A549 (cell line): ENCODE data around the gene CACNA2D4.

ENCODE experiments used
- CTCF ChIP-seq: fragments of >200 bp; sonication (Bioruptor Twin); formaldehyde crosslinking; IDR thresholded peaks from 3 replicates; pipeline ENCODE4 v1.5.1; 2016
- EP300 ChIP-seq, 2 experiments: fragments of >200 bp; sonication (Bioruptor Twin); formaldehyde crosslinking; IDR thresholded peaks; 2 replicates in 1 of 2; 3 replicates in 1 of 2; pipeline ENCODE4 v1.6.1; 2016 to 2017
- MAFK ChIP-seq: fragments of 450-650 bp; IDR thresholded peaks from 2 replicates; pipeline ENCODE4 v1.6.1; 2014; ENCODE audit not compliant: partially characterized antibody
- MAZ ChIP-seq: fragments of 150-350 bp; IDR thresholded peaks from 2 replicates; pipeline ENCODE4 v1.6.1; 2014; ENCODE audit warnings: antibody characterized with exemption, low read depth, low read length, borderline replicate concordance
- POLR2A ChIP-seq: IDR thresholded peaks from 2 replicates; pipeline ENCODE4 v1.6.1; 2012; ENCODE audit warnings: mild to moderate bottlenecking, low read length
- POLR2AphosphoS2 ChIP-seq: conservative IDR thresholded peaks from 2 replicates; pipeline ENCODE4 v1.6.1; 2012; ENCODE audit warnings: low read length, improper control_type of control experiment, inconsistent platforms
- RCOR1 ChIP-seq: fragments of 150-350 bp; IDR thresholded peaks from 2 replicates; pipeline ENCODE4 v1.6.1; 2014; ENCODE audit warnings: antibody characterized with exemption, low read length, low read depth
- REST ChIP-seq: fragments of 200-600 bp; sonication (generic); IDR thresholded peaks from 2 replicates; pipeline ENCODE4 v1.6.1; 2016; ENCODE audit warnings: antibody characterized with exemption, mild to moderate bottlenecking, moderate library complexity

GRCh38 chr12:1920436-1920835, 2.0 kb upstream of the CACNA2D4 start:
- no peak for TF ChIP-seq REST
- TF ChIP-seq MAZ, result no peak
- TF ChIP-seq MAFK, result no peak
- TF ChIP-seq RCOR1, result no peak
- TF ChIP-seq POLR2A, result no peak
- no peak for TF ChIP-seq POLR2AphosphoS2
- no peak for TF ChIP-seq CTCF
- TF ChIP-seq EP300 (IDR thresholded peaks at IDR 0.05), result no peak
